Prostate gland (tissue), 2 donors: ENCODE measurements around the gene PHPT1.

Experiments
- CTCF ChIP-seq, 4 experiments: fragments of 200-600 bp in 2 of 4; fragments of 450-650 bp in 2 of 4; sonication (generic) in 2 of 4; IDR thresholded peaks; 1 replicate in 3 of 4; 2 replicates in 1 of 4; pipeline ENCODE4 v1.5.1; 2016 to 2019; ENCODE audit warnings: antibody characterized with exemption in 4 of 4, mild to moderate bottlenecking in 2 of 4, moderate library complexity in 2 of 4
- POLR2A ChIP-seq: fragments of 450-650 bp; IDR thresholded peaks from one replicate; pipeline ENCODE4 v1.6.1; 2016; ENCODE audit warnings: antibody characterized with exemption, mild to moderate bottlenecking
- POLR2AphosphoS5 ChIP-seq: sonication (generic); formaldehyde crosslinking; IDR thresholded peaks from one replicate; pipeline ENCODE4 v1.6.1; 2017; ENCODE audit warnings: antibody characterized with exemption

- no peak for TF ChIP-seq CTCF (IDR thresholded peaks at IDR 0.05)
- TF ChIP-seq POLR2AphosphoS5 = no peak
- TF ChIP-seq POLR2A = no peak
Observed at GRCh38 chr9:136847088-136847825, 2.0 kb upstream of the PHPT1 start.
